Mononuclear cell (primary cell): ENCODE data around the gene GALNT15. TPM values are rescaled to one million over a fixed set of nuclear protein-coding genes. Genes with fewer than 3 reads are reported as not detected.

Experiments used
- H3K27me3 ChIP-seq: 2 replicates; pipeline ENCODE4 v1.6.0; 2011; ENCODE audit warnings: low read length, control low read depth; ENCODE audit not compliant: insufficient read depth
- H3K4me1 ChIP-seq: 2 replicates; pipeline ENCODE4 v1.5.1; 2011; ENCODE audit warnings: mild to moderate bottlenecking, low read length, control low read depth; ENCODE audit not compliant: insufficient read depth
- H3K4me3 ChIP-seq: 2 replicates; pipeline ENCODE4 v1.5.1; 2011; ENCODE audit warnings: mild to moderate bottlenecking, low read length, moderate library complexity
- H3K9me3 ChIP-seq: 2 replicates; pipeline ENCODE4 v1.5.1; 2011; ENCODE audit warnings: low read depth, mild to moderate bottlenecking, control low read depth, low read length
- total RNA-seq: library from RNA; depleted of rRNA; stranded (reverse); fragments of >200 nt; gene quantifications from one replicate; pipeline ENCODE4 v1.2.3, GENCODE V29; 2012

The GALNT15 gene
- total RNA-seq, 1 donor = not detected

DNA sequence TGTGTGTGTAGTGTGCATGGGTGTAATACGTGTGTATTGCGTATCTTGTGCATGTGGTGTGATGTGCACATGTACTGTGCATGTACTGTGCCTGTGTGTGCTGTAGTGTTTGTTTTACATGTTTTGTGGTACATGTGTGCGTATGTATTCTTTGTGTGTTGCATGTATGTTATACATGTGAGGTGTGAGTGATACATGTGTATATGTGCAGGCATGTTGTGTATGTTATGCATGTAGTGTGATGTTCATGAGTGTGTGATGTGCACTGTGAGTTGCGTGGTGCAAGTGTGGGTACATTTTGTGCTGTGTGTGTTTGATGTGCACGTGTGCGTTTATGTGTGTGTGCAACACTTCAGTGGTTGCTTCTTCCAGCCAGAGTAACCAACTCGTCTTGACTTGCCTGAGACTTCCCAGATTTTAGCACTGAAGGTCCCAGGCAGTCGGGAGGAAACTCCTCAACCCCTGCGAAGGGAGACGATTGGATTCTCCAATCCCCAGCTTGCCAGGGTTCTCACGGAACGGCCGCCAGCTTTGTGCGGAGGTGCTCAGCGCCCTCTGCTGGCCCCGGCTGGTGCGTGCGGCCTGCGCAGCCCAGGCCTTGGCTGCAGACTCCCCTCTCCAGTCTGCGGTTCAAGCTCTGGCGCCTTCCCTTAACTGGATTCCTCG lies 3.6 kb downstream of the GALNT15 start:
- H3K4me3 ChIP-seq = no peak overlapping the region
- peaks cover 12% of the 10 kb centered on the region for H3K4me1 ChIP-seq
- H3K27me3 ChIP-seq = peaks cover 6% of the 10 kb centered on the region
- H3K9me3 ChIP-seq = no peaks in the 10 kb centered on the region

DNA sequence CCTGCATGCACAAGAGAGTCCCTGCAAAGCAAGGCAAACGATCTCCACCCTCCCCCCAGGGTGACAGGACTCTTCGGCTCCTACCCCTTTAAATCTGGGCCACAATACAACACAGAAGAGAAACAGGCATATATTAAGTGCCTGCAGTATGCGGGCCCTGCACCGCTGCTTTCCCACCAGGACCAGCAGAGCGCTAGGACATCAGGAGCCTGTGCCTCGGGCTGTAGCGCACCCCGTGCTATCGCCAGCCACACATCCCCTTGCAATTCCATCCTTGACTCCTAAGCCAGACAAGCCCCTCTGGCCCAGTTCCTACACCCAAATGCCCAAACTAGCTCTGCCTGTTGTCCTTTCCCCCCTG lies 4.1 kb downstream of the GALNT15 start:
- Histone ChIP-seq H3K4me1 (peaks cover 12% of the 10 kb centered on the region), H3K27me3 (peaks cover 6% of the 10 kb centered on the region), H3K9me3 (no peaks in the 10 kb centered on the region), H3K4me3 (no peak overlapping the region)

DNA sequence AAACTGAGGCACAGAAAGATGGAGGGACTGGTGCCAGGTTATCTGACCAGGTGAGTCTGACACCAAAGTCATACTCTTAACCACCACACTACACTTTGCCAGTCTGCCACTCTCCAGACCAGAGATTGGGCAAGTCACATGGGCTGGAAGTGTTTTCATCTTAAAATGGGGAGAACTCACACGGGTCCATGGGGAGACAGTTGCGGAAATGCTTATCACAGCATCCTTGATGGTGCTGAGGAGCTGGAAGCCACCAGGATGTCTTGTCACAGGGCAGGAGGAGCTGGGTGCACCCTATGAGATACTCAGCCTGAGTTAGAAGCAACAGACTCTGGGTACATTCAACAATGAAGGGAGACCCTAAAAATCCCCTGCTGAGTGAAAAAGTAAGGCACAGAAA lies 4.8 kb downstream of the GALNT15 start:
- Histone ChIP-seq H3K27me3 (peaks cover 6% of the 10 kb centered on the region), H3K4me1 (peaks cover 12% of the 10 kb centered on the region), H3K9me3 (no peaks in the 10 kb centered on the region), H3K4me3 (no peak overlapping the region)

DNA sequence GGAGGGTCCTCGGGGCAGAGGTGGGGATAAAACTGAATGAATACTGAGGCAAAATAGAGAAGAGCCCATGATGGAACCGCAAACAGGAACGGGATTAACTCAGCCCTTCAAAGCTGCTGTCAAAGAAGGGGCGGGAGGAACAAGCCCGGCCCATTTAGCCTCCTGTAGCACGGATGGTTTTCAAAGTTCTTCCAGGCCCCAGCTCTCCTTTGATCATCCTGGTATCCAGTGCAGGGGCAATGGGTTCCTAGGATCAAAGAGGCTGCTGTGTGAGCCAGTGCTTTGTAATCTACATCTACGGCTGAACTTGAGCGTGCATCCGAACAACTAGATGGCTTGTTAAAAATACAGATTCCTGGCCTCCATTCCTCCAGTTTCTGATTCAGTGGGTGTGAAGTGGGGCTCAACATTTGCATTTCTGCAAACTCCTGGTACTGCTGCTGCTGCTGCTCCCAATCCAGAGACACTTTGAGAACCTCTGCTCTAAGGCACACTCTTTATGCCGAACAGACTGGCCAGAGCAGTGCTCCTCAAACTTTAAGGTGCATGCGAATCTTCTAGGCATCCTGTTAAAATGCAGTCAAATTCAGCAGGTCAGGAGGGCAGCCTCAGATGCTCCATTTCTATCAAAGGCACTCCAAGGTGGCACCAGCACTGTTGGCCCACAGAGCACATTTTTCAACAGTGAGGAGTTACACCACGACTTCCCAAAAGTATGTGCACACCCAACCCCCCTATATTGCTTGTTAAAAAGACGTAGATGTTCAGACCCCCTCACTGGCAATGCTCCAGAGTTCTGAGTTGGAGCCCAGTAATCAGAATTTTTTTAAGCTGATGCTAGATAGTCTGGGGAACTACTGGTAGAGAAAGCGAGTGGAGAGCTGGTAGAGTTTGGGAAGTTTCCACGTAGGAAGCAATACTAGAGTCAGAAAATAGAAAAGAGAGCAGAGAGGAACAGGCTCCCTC lies 5.6 kb downstream of the GALNT15 start:
- Histone ChIP-seq H3K27me3 (peaks cover 6% of the 10 kb centered on the region), H3K9me3 (no peaks in the 10 kb centered on the region), H3K4me3 (no peak overlapping the region), H3K4me1 (peaks cover 12% of the 10 kb centered on the region)

DNA sequence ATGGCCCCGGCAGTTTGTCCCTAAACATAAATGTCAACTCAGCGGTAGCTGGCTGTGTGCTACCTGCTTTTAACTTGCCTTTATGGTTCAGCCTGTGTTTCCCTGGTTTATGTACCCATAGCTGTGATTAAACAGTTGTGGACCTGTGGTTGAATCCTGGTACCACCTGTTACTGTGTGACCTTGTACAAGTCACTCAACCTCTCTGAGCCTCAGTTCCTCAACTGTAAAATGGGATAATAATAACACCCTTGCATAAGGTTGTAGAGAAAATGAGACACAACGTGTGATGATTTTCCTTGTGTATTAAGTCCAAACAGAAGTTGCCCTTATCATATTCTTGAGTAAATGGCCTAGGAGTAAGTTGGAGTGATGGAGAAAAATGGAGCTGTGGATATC lies 6.3 kb downstream of the GALNT15 start:
- Histone ChIP-seq H3K4me1 (peaks cover 12% of the 10 kb centered on the region), H3K9me3 (no peaks in the 10 kb centered on the region), H3K27me3 (peaks cover 6% of the 10 kb centered on the region), H3K4me3 (no peak overlapping the region)

DNA sequence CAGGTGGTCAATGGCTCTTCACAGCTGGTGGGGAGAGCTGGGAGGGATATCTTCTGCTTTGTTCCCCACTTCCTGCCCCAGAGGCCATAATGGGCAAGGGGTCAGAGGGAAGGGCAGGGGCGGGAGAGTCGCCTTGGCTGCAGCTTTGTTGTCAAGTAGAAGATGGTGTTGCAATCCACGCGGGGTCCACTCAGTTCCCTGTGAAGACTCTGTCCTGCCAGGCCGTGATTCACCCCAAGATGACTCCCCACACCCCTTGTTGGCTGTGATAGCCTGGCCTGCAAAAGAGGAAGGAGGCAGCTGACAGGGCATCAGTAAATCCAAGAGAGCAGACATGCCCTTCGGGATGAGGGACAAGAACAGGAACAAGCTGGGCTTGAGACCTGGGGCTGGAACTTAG lies 6.9 kb downstream of the GALNT15 start:
- H3K9me3 ChIP-seq = no peaks in the 10 kb centered on the region
- peaks cover 6% of the 10 kb centered on the region for H3K27me3 ChIP-seq
- no peak overlapping the region for H3K4me3 ChIP-seq
- H3K4me1 ChIP-seq = peaks cover 12% of the 10 kb centered on the region

DNA sequence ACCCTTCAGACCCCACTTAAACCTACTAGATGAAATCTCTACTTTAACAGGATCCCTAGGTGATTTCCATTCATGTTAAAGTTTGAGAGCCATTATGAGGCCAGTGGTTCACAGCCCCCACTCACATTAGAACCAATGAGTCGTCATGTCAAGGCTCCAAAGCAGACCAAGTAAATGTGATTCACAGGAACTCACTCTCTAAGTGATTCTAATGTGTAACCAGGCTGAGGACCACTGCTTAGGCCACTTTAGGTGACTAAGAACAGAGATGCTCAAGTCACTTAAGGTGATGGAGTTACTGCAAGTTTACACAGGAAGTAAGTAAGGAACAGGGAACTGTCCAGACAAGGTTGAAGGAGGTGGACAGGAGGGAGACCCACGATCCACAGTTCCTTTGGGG lies 7.7 kb downstream of the GALNT15 start:
- no peak overlapping the region for H3K4me3 ChIP-seq
- H3K4me1 ChIP-seq = peaks cover 12% of the 10 kb centered on the region
- peaks cover 6% of the 10 kb centered on the region for H3K27me3 ChIP-seq
- H3K9me3 ChIP-seq = no peaks in the 10 kb centered on the region

DNA sequence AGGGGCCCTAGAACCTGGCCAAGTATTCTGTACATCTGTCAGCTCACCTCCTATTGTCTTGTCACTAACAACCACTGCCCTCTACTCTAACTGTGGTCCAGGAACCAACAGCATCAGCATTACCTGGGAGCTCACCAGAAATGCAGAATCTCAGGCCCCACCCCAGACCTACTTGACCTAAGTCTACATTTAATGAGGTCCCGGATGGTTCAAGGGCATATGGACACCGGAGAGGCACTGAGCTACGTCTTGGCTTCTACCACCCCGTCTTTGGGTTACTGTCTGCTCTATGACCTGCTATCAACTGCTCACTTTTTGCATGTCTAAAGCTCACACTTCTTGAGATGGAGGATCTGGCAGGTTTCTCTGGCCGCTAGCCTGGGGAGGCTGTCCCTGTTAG lies 8.1 kb downstream of the GALNT15 start:
- H3K27me3 ChIP-seq = peaks cover 6% of the 10 kb centered on the region
- no peak overlapping the region for H3K4me3 ChIP-seq
- no peaks in the 10 kb centered on the region for H3K9me3 ChIP-seq
- H3K4me1 ChIP-seq = peaks cover 12% of the 10 kb centered on the region

DNA sequence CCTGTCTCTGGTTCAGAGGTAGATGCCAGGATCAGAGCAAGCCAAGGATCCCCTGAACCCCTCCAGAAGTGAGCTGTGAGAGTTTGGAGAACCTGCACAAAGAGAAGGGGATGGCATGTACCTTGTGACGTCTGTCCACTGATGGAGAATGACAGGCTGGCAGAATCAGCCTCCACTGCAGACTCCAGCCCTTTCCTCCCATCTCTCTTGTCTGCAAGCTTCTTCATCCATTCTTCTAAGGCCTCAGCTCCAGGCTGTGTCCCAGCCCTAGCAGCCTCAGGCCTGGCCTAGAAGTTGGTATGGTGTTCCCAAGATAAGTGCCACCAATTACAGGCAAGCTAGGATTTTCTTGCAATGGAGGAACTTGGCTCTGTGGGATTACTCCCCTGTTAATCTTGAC lies 8.6 kb downstream of the GALNT15 start:
- H3K4me3 ChIP-seq = no peak overlapping the region
- peaks cover 12% of the 10 kb centered on the region for H3K4me1 ChIP-seq
- peaks cover 1% of the 10 kb centered on the region for H3K27me3 ChIP-seq
- H3K9me3 ChIP-seq = no peaks in the 10 kb centered on the region

DNA sequence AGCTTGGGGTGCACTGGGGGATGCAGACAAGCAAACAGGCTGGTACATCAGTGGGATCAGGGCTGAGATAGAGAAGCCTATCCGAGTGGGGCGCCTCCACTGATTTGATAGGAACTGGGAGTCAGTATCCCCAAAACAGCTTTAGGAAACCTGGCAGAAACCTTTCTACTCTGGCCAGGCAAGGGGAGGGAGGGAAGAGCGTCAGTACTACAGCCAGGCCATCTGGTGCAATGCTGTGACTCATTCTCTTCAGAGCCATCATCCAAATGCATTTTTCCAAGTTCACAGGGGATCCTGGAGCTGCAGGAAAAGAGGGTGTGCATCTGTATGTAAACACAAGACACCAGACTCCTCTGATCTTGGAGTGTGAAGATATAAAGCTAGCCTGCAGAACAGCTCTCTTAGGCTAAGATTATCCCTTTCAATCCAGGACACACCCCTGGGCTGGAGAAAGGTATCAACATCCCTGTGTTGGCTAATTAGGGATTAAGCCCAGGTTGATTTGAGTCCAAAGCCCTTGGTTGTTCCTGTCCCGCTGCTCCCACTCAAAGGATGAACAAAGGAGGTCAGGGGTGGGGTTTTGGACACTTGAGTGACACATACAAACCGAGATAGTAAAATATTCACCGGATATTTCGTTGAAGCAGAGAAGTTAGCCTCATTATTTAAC lies 9.3 kb downstream of the GALNT15 start:
- no peaks in the 10 kb centered on the region for H3K9me3 ChIP-seq
- H3K4me1 ChIP-seq = peaks cover 12% of the 10 kb centered on the region
- H3K4me3 ChIP-seq = no peak overlapping the region
- no peaks in the 10 kb centered on the region for H3K27me3 ChIP-seq

DNA sequence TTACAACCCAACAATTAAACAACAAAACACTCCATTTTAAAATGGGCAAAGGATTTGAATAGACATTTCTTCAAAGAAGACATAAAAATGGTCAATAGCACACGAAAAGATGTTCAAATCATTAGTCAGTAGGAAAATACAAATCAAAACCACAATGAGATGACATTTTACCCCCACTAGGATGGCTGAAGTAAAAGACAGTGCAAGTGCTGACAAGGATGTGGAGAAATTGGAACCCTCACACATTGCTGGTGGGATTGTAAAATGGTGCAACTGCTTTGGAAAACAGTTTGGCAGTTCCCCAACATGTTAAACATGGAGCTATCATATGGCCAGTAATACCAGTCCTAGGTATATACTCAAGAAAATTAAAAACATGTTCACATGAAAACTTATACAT lies 11.6 kb downstream of the GALNT15 start:
- no peak overlapping the region for H3K4me3 ChIP-seq
- H3K27me3 ChIP-seq = no peaks in the 10 kb centered on the region
- peaks cover 9% of the 10 kb centered on the region for H3K4me1 ChIP-seq
- no peaks in the 10 kb centered on the region for H3K9me3 ChIP-seq

DNA sequence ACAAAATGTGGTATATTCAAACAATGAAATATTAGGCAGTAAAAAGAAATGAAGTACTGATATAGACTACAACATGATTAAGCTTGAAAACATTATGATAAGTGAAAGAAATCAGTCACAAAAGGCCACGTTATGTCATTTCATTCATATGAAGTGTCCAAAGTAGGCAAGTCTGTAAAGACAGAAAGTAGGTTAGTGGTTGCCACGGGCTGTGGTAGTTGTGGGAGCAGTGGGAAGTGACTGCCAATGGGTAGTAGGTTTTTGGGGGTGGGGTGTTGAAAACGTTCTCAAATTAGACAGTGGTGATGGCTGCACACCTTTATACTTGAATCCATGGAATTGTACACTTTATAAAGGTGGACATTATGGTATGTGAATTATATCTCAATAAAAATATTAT lies 12.1 kb downstream of the GALNT15 start:
- H3K4me1 ChIP-seq = peaks cover 4% of the 10 kb centered on the region
- H3K9me3 ChIP-seq = no peaks in the 10 kb centered on the region
- H3K27me3 ChIP-seq = no peaks in the 10 kb centered on the region
- H3K4me3 ChIP-seq = no peak overlapping the region

DNA sequence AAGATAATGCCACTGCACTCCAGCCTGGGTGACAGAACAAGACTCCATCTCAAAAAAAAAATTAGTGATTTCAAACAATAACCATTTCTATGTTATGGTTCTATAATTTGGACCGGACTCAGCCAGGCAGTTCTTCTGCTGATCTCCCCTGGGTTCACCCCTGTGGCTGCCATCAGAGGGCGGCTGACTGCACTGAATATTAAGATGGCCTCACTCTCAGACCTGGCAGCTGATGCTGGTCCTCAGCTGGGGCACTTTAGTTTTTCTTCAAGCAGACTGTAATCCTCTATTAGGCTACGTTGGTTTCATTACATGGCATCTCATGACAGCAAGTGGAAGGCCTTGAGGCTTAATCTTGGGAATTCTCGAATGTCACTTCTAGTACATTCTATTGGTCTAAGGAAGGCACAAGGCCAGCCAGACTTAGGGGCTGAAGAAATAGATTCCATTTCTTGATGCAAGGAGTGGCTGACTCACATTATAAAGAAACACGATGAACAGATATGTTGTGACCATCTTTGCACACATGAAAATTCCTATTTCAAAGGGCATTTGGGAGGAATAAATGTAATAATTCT lies 12.8 kb downstream of the GALNT15 start:
- H3K9me3 ChIP-seq = no peaks in the 10 kb centered on the region
- H3K4me1 ChIP-seq = no peaks in the 10 kb centered on the region
- H3K27me3 ChIP-seq = no peaks in the 10 kb centered on the region
- H3K4me3 ChIP-seq = no peak overlapping the region

DNA sequence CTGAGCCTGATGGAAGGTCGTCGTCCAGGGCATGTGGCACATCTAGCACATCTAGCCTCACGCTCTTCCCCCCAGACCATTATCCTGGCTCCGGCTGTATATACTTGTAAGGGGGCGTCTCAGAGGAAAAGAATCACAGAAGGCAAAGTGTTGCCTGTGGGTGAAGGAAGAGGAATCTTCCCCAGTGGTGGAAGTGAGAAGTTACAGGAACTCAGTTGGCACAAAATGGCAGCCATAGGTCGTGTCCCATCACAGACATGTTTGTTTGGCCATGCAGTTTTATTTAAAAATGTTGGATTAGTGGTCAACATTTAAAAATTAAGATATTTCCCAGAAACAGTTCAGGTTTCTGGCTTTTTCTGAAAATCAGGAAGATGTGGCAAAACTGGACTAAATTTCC lies 13.6 kb downstream of the GALNT15 start:
- no peaks in the 10 kb centered on the region for H3K27me3 ChIP-seq
- no peaks in the 10 kb centered on the region for H3K4me1 ChIP-seq
- H3K9me3 ChIP-seq = no peaks in the 10 kb centered on the region
- H3K4me3 ChIP-seq = no peak overlapping the region

DNA sequence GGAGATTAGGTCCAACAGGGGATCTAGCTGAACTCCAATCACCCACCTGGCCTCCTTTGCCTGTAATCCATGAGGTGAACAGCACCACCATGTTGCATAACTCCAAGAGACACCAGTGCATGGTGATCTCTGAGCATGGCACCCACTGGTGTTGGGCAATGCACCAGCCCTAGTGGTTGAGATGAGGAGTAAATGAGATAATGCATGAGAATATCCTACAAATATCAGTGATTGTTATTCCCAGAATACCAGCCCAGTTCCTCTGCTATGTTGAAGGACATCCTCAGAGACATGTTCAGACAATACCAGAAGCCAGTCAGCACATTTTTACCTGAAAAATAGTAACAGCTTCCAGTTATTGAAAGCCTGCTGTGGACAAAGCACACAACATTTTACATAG lies 14.7 kb downstream of the GALNT15 start:
- no peaks in the 10 kb centered on the region for H3K9me3 ChIP-seq
- no peaks in the 10 kb centered on the region for H3K4me1 ChIP-seq
- no peaks in the 10 kb centered on the region for H3K27me3 ChIP-seq
- no peak overlapping the region for H3K4me3 ChIP-seq
